Measurements from ENCODE around the gene EZR. TPM values are rescaled to one million over a fixed set of nuclear protein-coding genes. Genes with fewer than 3 reads are reported as not detected.

Gene EZR
- total and polyA plus RNA-seq, 9 of the 15 experiments (the other 6 are each of a cell fraction or from before 2014, with no cell fraction given) = 36.5 to 162 (median 104) TPM

GRCh38 chr6:158762787-158763433, 56.3 kb downstream of the EZR start (continued):
- TF ChIP-seq REST (IDR thresholded peaks at IDR 0.05; ENCODE audit: borderline replicate concordance) (no peak; the same call in 1 of the 2 replicates), REST (CRISPR knock-in tag; IDR thresholded peaks at IDR 0.05; ENCODE audit: low read depth) (no peak), PRMT5 (CRISPR knock-in tag; IDR thresholded peaks at IDR 0.05) (no peak), ZNF174 (CRISPR knock-in tag; IDR thresholded peaks at IDR 0.05) (no peak), TAF1 (IDR thresholded peaks at IDR 0.05; ENCODE audit: control insufficient read depth, extremely low read depth, insufficient read depth, low read length, severe bottlenecking) (no peak), GTF2A2 (tag; IDR thresholded peaks at IDR 0.05) (no peak), ZNF644 (tag; IDR thresholded peaks at IDR 0.05; ENCODE audit: low read depth) (peak; percentile 79), ZNF699 (CRISPR knock-in tag; IDR thresholded peaks at IDR 0.05; ENCODE audit: insufficient replicate concordance) (no peak), ZFP91 (CRISPR knock-in tag; IDR thresholded peaks at IDR 0.05) (no peak), FIP1L1 (IDR thresholded peaks at IDR 0.05; ENCODE audit: low read depth, low read length, poor library complexity, severe bottlenecking) (no peak), CREM (IDR thresholded peaks at IDR 0.05; ENCODE audit: low read depth) (peak; percentile 74), MAZ (CRISPR knock-in tag; conservative IDR thresholded peaks at IDR 0.05 in 1 of 2, IDR thresholded peaks at IDR 0.05 in 1 of 2) (peak; percentile 62 to 76), LARP7 (IDR thresholded peaks at IDR 0.05) (no peak), ZNF518B (CRISPR knock-in tag; IDR thresholded peaks at IDR 0.05) (no peak), ATF7 (IDR thresholded peaks at IDR 0.05) (peak; percentile 73)
